HCT116 (cell line): ENCODE results near the gene DOK1. TPM values are rescaled to one million over a fixed set of nuclear protein-coding genes. Genes with fewer than 3 reads are reported as not detected.

Source experiments
- ATAC-seq: fragments of 200-7000 bp; cut with Tn5 transposase; 2 replicates; pipeline ENCODE4 v1.9.1; 2020; ENCODE audit warnings: mild to moderate bottlenecking, moderate library complexity
- BruUV-seq: library from RNA; stranded (reverse); fragments of 400-500 nt; replicated peaks from 2 replicates; lab custom pipeline; 2021; lab: Mats Ljungman, UMichigan
- CTCF ChIA-PET: fragments of 300-600 bp; sonication (Branson Sonifier 250); formaldehyde crosslinking; loops from one replicate; lab custom pipeline; 2021; ENCODE audit warnings: antibody characterized with exemption; lab: Charles Lee
- POLR2A ChIA-PET: fragments of 300-600, 350-600 bp; sonication (Branson Sonifier 250); formaldehyde crosslinking; loops from one replicate; lab custom pipeline; 2021; ENCODE audit warnings: antibody characterized with exemption; lab: Charles Lee
- RAD21 ChIA-PET, 2 experiments: fragments of 300-600 bp; sonication (Branson Sonifier 250); formaldehyde crosslinking; loops; one replicate each; lab custom pipeline; 2023; ENCODE audit warnings: low total read pairs in 2 of 2; ENCODE audit not compliant: uncharacterized antibody in 2 of 2, unreplicated experiment in 2 of 2, low non-redundant PET in 1 of 2; lab: Charles Lee
- DNase-seq: peaks from one replicate; pipeline ENCODE4 v3.0.0-alpha.2; 2010; ENCODE audit warnings: low read depth, low spot score
- H2AFZ ChIP-seq: fragments of 200-600 bp; shearing (Covaris generic), sonication (generic); 2 replicates; pipeline ENCODE4 v1.6.1; 2017; ENCODE audit warnings: low read depth, mixed run types, mixed read lengths, antibody characterized with exemption, low read length; ENCODE audit not compliant: poor library complexity, severe bottlenecking
- H3K27ac ChIP-seq: 2 replicates; pipeline ENCODE4 v1.5.1; 2012; ENCODE audit warnings: low read depth, low read length
- H3K27me3 ChIP-seq: fragments of 200-600 bp; sonication (generic); 2 replicates; pipeline ENCODE4 v1.6.1; 2016; ENCODE audit warnings: mixed run types, low read length, mixed read lengths; ENCODE audit not compliant: insufficient read depth
- H3K36me3 ChIP-seq, 2 experiments: fragments of 200-500 bp in 1 of 2; fragments of 200-600 bp in 1 of 2; sonication (Bioruptor generic) in 1 of 2; sonication (generic) in 1 of 2; 2 replicates each; pipeline versions ENCODE4 v1.5.1 to v1.6.1; 2014 to 2016; ENCODE audit warnings: low read length in 2 of 2, inconsistent platforms in 1 of 2, mixed read lengths in 1 of 2, mixed run types in 1 of 2; ENCODE audit not compliant: insufficient read depth in 2 of 2, control insufficient read depth in 1 of 2
- H3K4me1 ChIP-seq, 2 experiments: fragments of 200-600 bp in 1 of 2; sonication (generic) in 1 of 2; 2 replicates each; pipeline versions ENCODE4 v1.5.1 to v1.6.1; 2012 to 2017; ENCODE audit warnings: low read length in 2 of 2, inconsistent platforms in 1 of 2, mild to moderate bottlenecking in 1 of 2, mixed read lengths in 1 of 2, mixed run types in 1 of 2, moderate library complexity in 1 of 2; ENCODE audit not compliant: insufficient read depth in 2 of 2, control insufficient read depth in 1 of 2
- H3K4me2 ChIP-seq: fragments of 200-600 bp; sonication (generic); 2 replicates; pipeline ENCODE4 v1.6.1; 2017; ENCODE audit warnings: mixed run types, low read length, mixed read lengths
- H3K4me3 ChIP-seq, 2 experiments: fragments of 200-600 bp in 1 of 2; sonication (generic) in 1 of 2; replicated peaks in 1 of 2; 2 replicates each; pipeline ENCODE4 v1.5.1; 2011 to 2016; ENCODE audit warnings: low read length in 2 of 2, control low read depth in 1 of 2, low read depth in 1 of 2, mild to moderate bottlenecking in 1 of 2, mixed read lengths in 1 of 2, mixed run types in 1 of 2
- H3K79me2 ChIP-seq: fragments of 200-600 bp; sonication (generic); 2 replicates; pipeline ENCODE4 v1.6.1; 2017; ENCODE audit warnings: mild to moderate bottlenecking, mixed run types, low read length, moderate library complexity, mixed read lengths; ENCODE audit not compliant: insufficient read depth
- H3K9ac ChIP-seq: fragments of 200-600 bp; sonication (generic); 2 replicates; pipeline ENCODE4 v1.6.1; 2016; ENCODE audit warnings: low read length, mixed read lengths
- H3K9me2 ChIP-seq: fragments of 200-600 bp; sonication (generic), shearing (Covaris generic); 2 replicates; pipeline ENCODE4 v1.6.1; 2017; ENCODE audit warnings: mixed run types, mild to moderate bottlenecking, moderate library complexity; ENCODE audit not compliant: insufficient read depth
- H3K9me3 ChIP-seq, 2 experiments: fragments of 200-500 bp in 1 of 2; fragments of 200-600 bp in 1 of 2; sonication (Bioruptor generic) in 1 of 2; sonication (generic) in 1 of 2; 2 replicates each; pipeline ENCODE4 v1.6.1; 2014 to 2017; ENCODE audit warnings: low read length in 2 of 2, mixed read lengths in 2 of 2, inconsistent platforms in 1 of 2, low read depth in 1 of 2, mild to moderate bottlenecking in 1 of 2, mixed run types in 1 of 2, moderate library complexity in 1 of 2; ENCODE audit not compliant: control insufficient read depth in 1 of 2, insufficient read depth in 1 of 2
- H4K20me1 ChIP-seq: fragments of 200-600 bp; sonication (generic), shearing (Covaris generic); 2 replicates; pipeline ENCODE4 v1.6.1; 2017; ENCODE audit warnings: mixed run types, mild to moderate bottlenecking, moderate library complexity; ENCODE audit not compliant: insufficient read depth
- CBX3 ChIP-seq: IDR thresholded peaks from 2 replicates; pipeline ENCODE4 v1.6.1; 2012; ENCODE audit warnings: low read depth
- CTCF ChIP-seq, 3 experiments: fragments of 200-600 bp in 1 of 3; sonication (generic) in 1 of 3; IDR thresholded peaks in 2 of 3; conservative IDR thresholded peaks in 1 of 3; 2 replicates each; pipeline ENCODE4 v1.5.1; 2012 to 2017; ENCODE audit warnings: low read depth in 2 of 3, low read length in 2 of 3, antibody characterized with exemption in 1 of 3, borderline replicate concordance in 1 of 3, control low read depth in 1 of 3, mild to moderate bottlenecking in 1 of 3, mixed read lengths in 1 of 3, mixed run types in 1 of 3, moderate library complexity in 1 of 3; ENCODE audit not compliant: insufficient read depth in 1 of 3
- EGR1 ChIP-seq: IDR thresholded peaks from 2 replicates; pipeline ENCODE4 v1.6.1; 2012; ENCODE audit warnings: low read depth
- EZH2 ChIP-seq: fragments of 200-600 bp; sonication (generic); IDR thresholded peaks from 2 replicates; pipeline ENCODE4 v1.6.1; 2017; ENCODE audit warnings: antibody characterized with exemption, mixed run types
- MAX ChIP-seq: IDR thresholded peaks from 2 replicates; pipeline ENCODE4 v1.6.1; 2012
- POLR2A ChIP-seq: IDR thresholded peaks from 2 replicates; pipeline ENCODE4 v1.7.0; 2011; ENCODE audit warnings: borderline replicate concordance; ENCODE audit not compliant: insufficient read depth, insufficient read length; ENCODE audit errors: extremely low read depth
- TCF7L2 ChIP-seq: IDR thresholded peaks from 2 replicates; pipeline ENCODE4 v1.7.0; 2011; ENCODE audit warnings: borderline replicate concordance, inconsistent platforms; ENCODE audit not compliant: insufficient read depth, insufficient read length; ENCODE audit errors: extremely low read depth
- YY1 ChIP-seq: IDR thresholded peaks from 2 replicates; pipeline ENCODE4 v1.6.1; 2011; ENCODE audit warnings: low read length, low read depth, moderate library complexity, mild to moderate bottlenecking; ENCODE audit not compliant: insufficient replicate concordance; ENCODE audit errors: extremely low read depth
- ZNF274 ChIP-seq: fragments of 200-500 bp; sonication (Bioruptor generic); IDR thresholded peaks from 2 replicates; pipeline ENCODE4 v1.6.1; 2014; ENCODE audit warnings: mild to moderate bottlenecking, low read depth, low read length, inconsistent platforms
- intact Hi-C: fragments of 100-400 bp; cut with micrococcal nuclease; formaldehyde crosslinking; loops from 2 replicates; pipeline ENCODE4 v1.10.0; 2022
- total RNA-seq: library from RNA; stranded (reverse); gene quantifications from one replicate; pipeline ENCODE4 v1.2.1, GENCODE V29; 2021; ENCODE audit not compliant: unreplicated experiment

Gene DOK1
- total RNA-seq, 1 experiment from 2014 or later: 18.8 TPM

GRCh38 chr2:74530239-74531187, 24.0 kb upstream of the DOK1 start:
- DNase-seq: no peak
- Histone ChIP-seq H3K4me1 (peaks cover 14 to 30% of the 10 kb centered on the region in 2 experiments), H3K9me3 (no peaks in the 10 kb centered on the region), H4K20me1 (no peaks in the 10 kb centered on the region)
- intact Hi-C loops: loop anchor here (1.0 to 5.0 kb wide), 2 partner anchors 24 to 278 kb away; no protein-coding TSS in a partner anchor
- TSS peak; percentile 49 for BruUV-seq
- no peak for TF ChIP-seq EGR1
- peak; percentile 17 for TF ChIP-seq POLR2A
- TF ChIP-seq, all 23 proteins: peak for 1
- ChIA-PET CTCF (interaction anchor here (1.0 to 2.3 kb wide), 4 partner anchors 15 to 195 kb away, joined by 3 to 7 read pairs (median 5); partner anchors contain the start of gene WBP1), RAD21 (interaction anchor here (0.8 to 1.0 kb wide), 2 partner anchors 48 to 58 kb away, joined by 3 read pairs; partner anchors contain the start of genes CCDC142 (in 1 of the 2), MRPL53 (in 1 of the 2) and TTC31 (in 1 of the 2)), POLR2A (interaction anchor here (1.0 to 1.3 kb wide), 4 partner anchors 13 to 58 kb away, joined by 3 to 7 read pairs (median 3); partner anchors contain the start of genes MRPL53 and PCGF1)
- Histone ChIP-seq H3K4me3 (peak overlapping the region; percentile 98 to 100), H3K79me2 (peaks cover 42% of the 10 kb centered on the region), H3K4me2 (peak overlapping the region; percentile 86), H3K27ac (peak overlapping the region; percentile 76), H3K27me3 (no peaks in the 10 kb centered on the region), H3K9ac (peak overlapping the region; percentile 88), H2AFZ (no peak overlapping the region), H3K9me2 (no peaks in the 10 kb centered on the region), H3K36me3 (peaks cover 18 to 27% of the 10 kb centered on the region in 2 experiments)
- peak; percentile 39 for ATAC-seq

- Histone ChIP-seq H3K4me2 (0 out of 2 replicates have a peak overlapping the region, but pooled peaks have one; percentile 86), H3K9me2 (no peaks in the 10 kb centered on the region), H3K9ac (no peak overlapping the region), H2AFZ (no peak overlapping the region), H3K36me3 (peaks cover 13 to 19% of the 10 kb centered on the region in 2 experiments), H3K4me1 (peaks cover 14 to 27% of the 10 kb centered on the region in 2 experiments), H3K79me2 (peaks cover 40% of the 10 kb centered on the region), H4K20me1 (no peaks in the 10 kb centered on the region), H3K27ac (no peak overlapping the region), H3K9me3 (no peaks in the 10 kb centered on the region), H3K4me3 (no peak overlapping the region), H3K27me3 (no peaks in the 10 kb centered on the region)
- no TSS peak for BruUV-seq
- CTCF ChIA-PET: interaction anchor here (0.9 to 2.3 kb wide), 7 partner anchors 13 to 705 kb away, joined by 3 to 12 read pairs (median 6); partner anchors contain the start of genes CCDC142 and TTC31
- ATAC-seq (no peak), DNase-seq (no peak)
- intact Hi-C loops: loop anchor here (1.0 to 5.0 kb wide), 2 partner anchors 198 to 279 kb away; no protein-coding TSS in a partner anchor
- RAD21 ChIA-PET: interaction anchor here in 1 of 2 experiments (0.6 kb wide), 1 partner anchor 47 kb away, joined by 3 read pairs; no protein-coding TSS in a partner anchor
- POLR2A ChIA-PET: interaction anchor here (1.3 kb wide), 1 partner anchor 27 kb away, joined by 4 read pairs; no protein-coding TSS in a partner anchor
- TF ChIP-seq TCF7L2: no peak
- TF ChIP-seq ZNF274: no peak
- TF ChIP-seq CBX3: no peak
- no peak for TF ChIP-seq EZH2
- TF ChIP-seq CTCF (IDR thresholded peaks at IDR 0.05 in 2 of 3, conservative IDR thresholded peaks at IDR 0.05 in 1 of 3; ENCODE audit: borderline replicate concordance in 1 of 3, insufficient read depth in 1 of 3, low read depth in 2 of 3, low read length in 2 of 3): no peak
- no peak for TF ChIP-seq MAX
- TF ChIP-seq YY1: no peak
- no peak for TF ChIP-seq POLR2A
Observed at GRCh38 chr2:74531666-74532065, 22.9 kb upstream of the DOK1 start.
